Stimulated activated CD4-positive, alpha-beta T cell treated with anti-CD3 and anti-CD28 coated beads, Interleukin-2, amount 100 ng/mL, for 48 hours (primary cell): ENCODE measurements around the gene NDUFV2.

Experiments used
- DNase-seq, 2 donors: peaks; one replicate each; pipeline ENCODE4 v3.0.0-alpha.2; 2020

The NDUFV2 gene

GRCh38 chr18:9123520-9123919 lies 21.0 kb downstream of the NDUFV2 start:
- DNase-seq, result no peak

DNA sequence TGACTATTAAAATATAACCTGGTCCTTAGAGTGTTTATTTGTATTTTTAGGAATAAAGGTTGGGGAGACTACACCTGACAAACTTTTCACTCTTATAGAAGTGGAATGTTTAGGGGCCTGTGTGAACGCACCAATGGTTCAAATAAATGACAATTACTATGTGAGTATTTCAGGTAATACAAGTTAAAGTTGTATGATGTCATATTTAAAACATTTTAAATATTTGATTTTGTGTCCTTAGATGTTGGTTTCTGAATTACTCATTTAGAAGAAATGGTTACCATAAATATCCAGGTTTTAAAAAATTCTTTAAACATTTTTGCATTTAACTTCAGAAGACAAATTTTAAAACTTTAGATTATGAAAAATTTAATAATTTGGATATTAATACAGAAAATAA lies 22.3 kb downstream of the NDUFV2 start:
- no peak for DNase-seq

GRCh38 chr18:9126337-9126736 lies 23.8 kb downstream of the NDUFV2 start:
- no peak for DNase-seq

DNA sequence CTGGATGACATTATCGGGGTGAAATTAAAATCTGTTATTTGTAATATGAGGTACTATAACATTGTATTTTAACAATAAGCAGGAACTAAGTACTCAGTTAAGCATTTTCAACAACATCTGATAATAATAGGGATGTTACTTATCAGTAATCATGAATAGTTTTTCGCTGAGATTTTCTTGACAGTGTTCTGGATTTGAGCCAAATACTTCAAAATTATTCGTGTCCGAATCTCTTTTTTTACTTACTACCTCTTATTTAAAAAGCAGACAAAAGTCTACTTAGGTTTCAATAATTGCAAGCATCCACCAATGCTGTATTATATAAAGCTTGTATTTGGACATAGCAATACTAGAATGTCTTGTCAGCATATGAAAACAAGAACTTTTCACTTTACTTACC lies 27.7 kb downstream of the NDUFV2 start:
- DNase-seq, result no peak

DNA sequence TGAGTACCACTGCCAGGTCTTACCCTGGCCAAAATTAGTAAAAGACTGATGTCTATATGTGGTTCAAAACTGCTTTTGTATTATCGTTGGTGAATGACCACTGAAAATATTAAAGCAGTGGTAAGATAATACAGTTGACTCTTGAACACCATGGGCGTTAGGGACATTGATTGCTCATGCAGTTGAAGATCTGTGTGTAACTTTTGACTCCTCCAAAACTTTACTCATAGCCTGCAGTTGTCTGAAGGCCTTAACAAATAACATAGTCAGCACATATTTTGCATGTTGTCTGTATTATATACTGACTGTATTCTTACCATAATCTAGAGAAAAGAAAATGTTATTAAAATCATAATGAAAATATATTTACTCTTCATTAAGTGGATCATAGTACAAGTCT lies 28.3 kb downstream of the NDUFV2 start:
- no peak for DNase-seq

GRCh38 chr18:9132628-9133027 lies 30.1 kb downstream of the NDUFV2 start:
- no peak for DNase-seq

DNA sequence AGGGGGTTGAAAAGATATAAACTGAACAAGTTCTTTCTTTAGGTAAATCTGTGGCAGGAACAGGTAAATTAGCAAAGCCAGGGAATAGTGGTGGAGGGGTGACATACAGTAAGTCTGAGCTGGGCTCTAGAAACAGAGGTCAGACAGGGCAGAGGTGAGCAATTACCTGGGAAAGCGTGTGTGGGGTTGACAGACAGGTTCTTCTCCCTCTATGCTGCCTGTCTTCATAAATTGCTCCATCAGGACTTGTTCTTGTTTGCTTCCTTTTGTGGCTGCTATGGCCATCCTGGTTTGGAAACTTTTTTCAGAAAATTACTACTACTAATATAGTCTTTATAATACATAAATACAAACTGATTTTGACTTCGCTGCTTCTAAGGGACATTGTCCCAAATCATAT lies 30.7 kb downstream of the NDUFV2 start:
- DNase-seq, result no peak

DNA sequence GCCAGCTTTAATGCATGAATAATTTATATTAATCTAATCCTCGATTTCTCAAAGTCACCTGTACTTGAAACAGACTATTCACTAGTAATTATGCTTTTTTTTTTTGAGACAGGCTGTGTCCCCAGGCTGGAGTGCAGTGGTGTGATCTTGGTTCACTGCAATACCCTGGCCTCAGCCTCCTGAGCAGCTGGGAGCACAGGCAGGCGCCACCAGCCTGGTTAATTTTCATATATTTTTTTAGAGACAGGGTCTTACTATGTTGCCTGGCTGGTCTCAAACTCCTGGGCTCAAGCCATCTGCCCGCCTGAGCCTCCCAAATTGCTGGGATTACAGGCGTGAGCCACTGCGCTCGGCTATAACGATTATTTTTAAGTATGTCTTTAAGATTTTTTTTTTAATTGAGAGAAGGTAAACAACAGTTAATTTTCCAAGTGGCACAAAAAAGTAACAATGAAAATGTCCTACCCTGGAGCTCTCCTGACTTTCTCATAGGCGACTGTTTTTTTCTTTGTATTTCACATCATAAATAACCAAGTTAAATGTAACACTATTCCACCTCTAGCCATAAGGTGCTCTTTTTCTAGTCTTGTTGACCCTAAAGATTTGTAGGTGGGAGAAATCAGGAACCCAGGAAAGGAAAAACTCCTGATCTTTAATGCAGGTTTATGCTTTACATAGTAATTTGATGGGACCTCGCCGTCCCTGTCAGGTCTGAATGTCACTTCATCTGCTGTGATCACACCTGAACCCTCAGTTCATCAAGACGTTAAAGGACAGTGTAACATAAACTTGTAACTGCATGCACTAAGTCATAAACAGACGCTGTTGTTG lies 32.8 kb downstream of the NDUFV2 start:
- DNase-seq, result no peak

DNA sequence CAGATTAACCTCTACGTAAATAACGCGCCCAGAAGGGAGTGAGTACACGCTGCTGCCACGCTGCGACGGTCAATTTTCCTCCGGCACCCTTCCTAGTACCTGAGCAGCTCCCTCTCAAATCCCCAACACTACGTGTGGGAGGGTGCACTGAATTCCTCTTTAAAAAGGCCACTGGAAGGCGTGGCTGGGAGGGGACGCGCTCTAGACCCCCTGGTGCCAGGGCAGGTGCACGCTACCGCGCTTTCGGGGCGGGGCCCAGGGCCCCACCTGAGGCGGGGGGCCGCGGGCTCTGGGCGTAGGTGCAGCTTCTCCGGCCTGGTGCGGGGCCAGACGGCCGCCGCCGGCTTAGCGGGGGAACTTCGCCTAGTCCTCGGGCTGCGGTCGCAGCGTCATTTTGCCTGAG lies 33.4 kb downstream of the NDUFV2 start:
- DNase-seq, result peak in 1 of 2 donors; percentile 28

GRCh38 chr18:9136315-9137155 lies 34.0 kb downstream of the NDUFV2 start, which contains the start of gene ANKRD12:
TSS of gene ANKRD12 (plus strand) at chr18:9136781. CDS start at chr18:9182433, 45,652 bp downstream.
- peak; percentile 96 to 97 for DNase-seq

- DNase-seq, result peak; percentile 54
These were observed 34.9 kb downstream of the NDUFV2 start for GRCh38 chr18:9137168-9138066.

DNA sequence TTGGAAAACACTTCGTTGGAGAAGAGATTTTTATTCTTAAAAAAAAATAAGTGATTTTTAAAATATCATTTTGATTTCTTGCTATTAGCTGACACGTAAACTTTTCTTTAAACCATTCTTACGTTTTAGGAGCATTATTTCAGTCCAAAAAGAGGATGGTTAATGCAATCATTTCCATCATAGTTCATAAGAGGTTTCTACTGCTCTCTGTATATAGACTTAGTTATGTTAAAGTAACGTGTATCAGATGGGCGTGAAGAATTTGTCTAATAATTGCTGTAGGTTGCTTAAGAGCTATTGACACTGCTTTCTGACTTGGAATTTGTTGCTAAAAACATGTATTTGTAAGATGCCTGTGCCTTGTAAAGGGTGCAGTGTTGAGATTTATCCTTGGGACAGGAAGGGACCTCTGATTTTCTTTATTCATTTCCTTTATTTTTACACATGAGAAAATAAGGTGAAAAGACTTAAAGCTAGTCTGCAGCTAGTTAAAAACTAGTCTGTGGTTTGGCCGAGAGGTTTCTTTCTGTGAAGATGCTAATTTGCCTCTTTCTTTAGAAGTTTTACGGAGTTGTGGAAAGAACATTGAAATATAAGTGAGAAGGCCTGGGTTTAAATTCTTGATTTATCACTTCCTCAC lies 37.0 kb downstream of the NDUFV2 start:
- no peak for DNase-seq

- DNase-seq, result no peak
These were observed 37.9 kb downstream of the NDUFV2 start for GRCh38 chr18:9140381-9140780.

DNA sequence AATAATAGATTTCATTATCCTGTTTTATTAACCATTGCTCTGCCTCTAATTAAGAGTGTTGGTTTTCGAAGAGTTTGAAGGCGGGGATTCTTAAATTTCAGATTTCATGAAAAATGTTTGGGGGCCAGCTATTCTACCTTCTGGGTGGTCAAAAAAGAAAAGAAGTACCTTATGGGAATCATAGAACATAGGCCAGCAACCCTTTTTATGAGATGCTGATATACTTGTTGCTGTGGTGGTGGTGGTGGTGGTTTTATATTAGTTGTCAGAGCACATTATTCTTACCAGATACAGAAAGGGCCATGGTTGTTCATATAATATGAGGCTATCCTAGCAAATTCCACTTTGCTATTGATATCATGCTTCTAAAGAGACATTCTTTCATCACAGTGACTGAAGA lies 38.5 kb downstream of the NDUFV2 start:
- DNase-seq, result no peak

DNA sequence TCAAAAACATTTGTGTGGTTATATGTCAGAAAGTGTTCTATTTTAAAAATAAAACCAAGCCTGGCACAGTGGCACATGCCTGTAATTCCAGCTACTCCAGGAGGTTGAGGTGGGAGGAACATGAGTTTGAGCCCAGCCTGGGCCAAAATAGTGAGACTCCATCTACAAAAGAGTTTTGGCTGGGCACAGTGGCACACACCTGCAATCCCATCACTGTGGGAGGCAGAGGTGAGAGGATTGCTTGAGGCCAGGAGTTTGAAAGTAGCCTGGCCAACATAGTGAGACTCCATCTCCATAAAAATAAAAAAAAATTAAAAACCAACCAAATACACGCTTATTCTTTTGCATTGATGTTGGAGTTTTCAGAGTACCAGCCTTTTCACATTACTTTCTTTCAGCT lies 43.7 kb downstream of the NDUFV2 start:
- no peak for DNase-seq

DNA sequence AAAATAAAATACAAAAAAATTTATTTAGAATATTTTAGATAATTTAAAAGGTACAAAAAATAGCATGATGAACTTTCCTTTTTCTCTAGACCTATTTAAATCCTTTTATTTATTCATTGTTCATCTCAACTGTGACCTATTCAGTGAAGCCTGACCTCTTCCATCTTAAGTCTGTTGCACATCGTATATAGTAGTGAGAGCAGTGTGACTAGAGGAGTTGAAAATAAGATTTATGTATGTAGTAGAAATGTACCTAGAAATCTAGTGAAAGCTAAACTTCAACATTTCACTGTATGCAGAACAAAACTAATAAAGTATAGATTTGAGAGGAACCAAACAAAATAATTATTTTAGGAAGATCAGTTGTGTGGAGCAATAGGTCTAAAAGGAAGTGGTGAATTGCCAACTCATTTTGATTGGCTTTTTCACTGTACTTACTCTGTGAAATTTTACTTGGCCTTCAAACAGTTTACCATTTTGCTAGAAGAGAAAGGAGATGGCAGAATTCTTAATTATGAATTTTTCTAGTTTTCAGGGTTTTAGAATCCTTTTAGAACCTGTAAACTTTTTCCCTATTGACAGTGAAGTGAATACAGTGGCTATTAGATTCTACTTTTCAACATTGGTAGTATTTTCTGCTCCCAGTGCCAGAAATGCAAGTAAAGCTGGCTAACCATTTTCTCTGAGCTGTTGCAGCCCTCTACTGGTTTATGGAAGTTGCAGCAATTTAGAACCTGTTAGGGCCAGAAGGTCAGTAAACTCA lies 45.1 kb downstream of the NDUFV2 start:
- DNase-seq, result no peak

DNA sequence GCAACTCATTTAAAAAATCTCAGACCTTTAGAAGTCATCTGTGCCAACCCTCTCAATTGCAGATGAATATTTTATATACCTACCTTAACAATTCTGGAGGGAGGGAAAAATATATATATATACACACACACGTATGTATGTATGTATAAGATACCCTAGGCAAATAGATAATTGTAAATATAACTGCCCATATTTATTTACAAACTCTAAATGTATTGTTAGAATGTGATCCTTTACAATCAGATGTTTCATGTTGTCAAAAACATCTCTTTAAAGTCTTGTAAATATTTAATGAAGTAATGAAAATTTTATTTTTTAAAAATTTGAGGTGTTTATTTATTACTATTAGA lies 45.7 kb downstream of the NDUFV2 start:
- DNase-seq, result no peak

GRCh38 chr18:9150121-9150520 lies 47.6 kb downstream of the NDUFV2 start:
- no peak for DNase-seq

- no peak for DNase-seq
These were observed 50.8 kb downstream of the NDUFV2 start for GRCh38 chr18:9153256-9153655.

GRCh38 chr18:9156604-9157249 lies 54.2 kb downstream of the NDUFV2 start:
- DNase-seq, result no peak

DNA sequence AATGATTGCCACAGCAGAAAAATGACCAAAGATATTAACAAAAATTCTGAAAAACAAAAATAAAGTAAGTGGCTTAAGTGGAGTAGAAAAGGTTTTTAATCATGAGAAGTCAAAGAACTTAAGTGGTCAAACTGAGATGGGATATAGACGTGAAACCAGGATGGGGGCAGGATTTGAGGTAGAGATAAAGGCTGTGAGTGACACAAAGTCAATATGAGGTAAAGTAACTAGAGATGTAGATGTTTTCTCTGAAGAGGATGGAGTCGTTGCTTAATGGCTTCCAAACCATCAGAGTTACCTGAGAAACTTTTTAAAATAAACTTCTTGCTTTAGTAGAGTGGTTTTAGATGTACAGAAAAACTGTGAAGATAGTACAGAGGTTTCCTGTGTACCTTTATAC lies 55.3 kb downstream of the NDUFV2 start:
- DNase-seq, result no peak
